NCI-H1092 (cell line): Measurements from ENCODE around the gene EPN1.
A peak's percentile ranks its signal among the peaks of the same experiment; 100 is the strongest.

Source experiments
- DNase-seq: peaks from one replicate; lab custom pipeline; 2025; lab: John Stamatoyannopoulos, UW

Gene EPN1

DNA sequence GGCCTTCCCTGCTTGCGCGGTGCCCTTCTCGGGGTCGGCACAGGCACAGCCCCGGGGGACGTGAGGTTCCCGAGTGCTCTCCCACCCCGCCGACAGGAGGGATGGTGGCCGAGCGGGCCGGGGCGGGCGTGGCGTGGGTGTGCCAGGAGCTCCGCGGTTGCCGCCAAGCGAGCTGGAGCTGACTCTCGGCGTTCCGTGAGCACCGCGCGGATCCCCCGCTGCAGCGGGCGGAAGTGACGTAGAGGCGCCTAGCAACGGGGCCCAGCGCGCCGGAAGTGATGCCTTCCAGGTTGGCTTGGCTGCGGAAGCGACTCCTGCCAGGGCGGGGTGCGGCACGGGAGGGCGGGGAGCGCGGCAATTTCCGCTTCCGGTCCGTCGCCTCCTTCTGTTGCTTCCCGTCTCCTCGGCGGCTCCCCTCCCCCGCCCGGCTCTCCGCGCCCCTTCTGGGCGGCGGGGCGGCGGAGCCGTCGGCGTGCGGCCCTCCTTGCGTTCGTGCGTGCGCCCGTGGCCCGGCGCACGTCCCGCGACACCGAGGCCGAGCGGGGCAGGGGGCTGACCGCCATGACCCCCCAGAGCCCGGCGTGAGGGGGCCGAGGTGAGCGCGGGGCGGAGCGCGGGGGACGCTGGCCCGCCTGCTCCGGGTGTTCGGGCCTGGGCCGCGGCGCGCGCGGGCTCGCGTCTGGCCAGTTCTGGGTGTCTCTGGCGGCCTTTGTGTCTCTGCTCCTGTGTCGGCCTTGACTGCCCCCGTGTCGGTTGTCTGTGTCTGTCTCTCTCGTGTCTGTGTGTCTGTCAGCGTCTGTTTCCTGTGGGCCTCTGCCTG is at the start of gene EPN1:
TSS of gene EPN1 (plus strand) at position 386 of the 820 bp plus-strand sequence. CDS start 3,402 bp downstream, outside the sequence.
- DNase-seq = peak; percentile 91

DNA sequence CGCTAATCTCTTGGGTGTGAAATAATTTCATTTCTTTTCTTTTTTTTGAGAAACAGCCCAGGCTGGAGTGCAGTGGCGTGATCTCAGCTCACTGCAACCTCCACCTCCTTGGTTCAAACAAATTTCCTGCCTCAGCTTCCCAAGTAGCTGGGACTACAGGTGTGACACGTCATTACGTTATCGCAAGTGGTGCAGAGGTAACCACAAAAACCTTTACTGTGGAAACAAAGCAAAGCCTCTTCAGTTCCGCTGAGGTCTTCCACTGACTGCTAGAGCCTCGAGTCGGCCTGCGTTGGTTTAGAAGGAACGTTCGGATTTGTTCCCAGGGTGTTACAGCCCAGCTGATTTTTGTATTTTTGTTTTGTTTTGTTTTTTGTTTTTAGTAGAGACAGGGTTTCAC is 48.7 kb upstream of the EPN1 start:
- no peak for DNase-seq

DNA sequence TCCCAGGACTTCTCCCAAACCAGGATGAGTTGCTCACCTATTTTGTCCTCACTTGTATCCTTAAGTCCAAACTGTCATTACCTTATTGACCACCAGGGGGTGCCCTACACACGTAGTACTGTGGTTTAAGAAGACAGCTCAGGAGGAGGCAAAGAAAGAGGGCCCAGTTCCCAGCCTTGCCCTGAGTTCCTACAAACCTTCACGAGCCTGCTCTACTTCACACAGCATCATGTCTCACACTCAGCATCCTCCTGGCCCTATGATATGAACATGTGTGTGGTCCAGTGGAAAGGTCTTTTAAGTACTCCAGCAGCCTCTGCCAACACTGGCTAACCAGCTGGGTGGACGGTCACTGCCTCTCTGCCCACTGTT is 42.6 kb upstream of the EPN1 start:
- DNase-seq = peak; percentile 81

DNA sequence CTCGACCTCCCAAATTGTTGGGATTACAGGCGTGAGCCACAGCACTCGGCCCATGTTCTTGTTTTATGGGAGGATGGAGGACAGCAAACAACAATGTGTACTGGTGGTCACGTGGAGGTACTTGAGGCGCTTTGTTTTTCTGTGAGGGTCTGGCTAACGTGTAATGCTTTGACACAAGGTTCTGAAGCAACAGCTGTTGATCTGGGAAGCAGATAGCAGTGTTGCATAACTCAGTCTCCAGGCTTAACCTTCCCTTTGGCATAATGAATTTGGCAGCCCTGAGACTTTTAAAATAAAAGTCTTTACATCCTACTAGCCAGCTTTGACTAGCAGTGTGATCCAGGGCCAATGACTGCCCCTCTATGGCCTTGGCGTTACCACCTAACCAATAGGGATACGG is 41.2 kb upstream of the EPN1 start:
- no peak for DNase-seq

DNA sequence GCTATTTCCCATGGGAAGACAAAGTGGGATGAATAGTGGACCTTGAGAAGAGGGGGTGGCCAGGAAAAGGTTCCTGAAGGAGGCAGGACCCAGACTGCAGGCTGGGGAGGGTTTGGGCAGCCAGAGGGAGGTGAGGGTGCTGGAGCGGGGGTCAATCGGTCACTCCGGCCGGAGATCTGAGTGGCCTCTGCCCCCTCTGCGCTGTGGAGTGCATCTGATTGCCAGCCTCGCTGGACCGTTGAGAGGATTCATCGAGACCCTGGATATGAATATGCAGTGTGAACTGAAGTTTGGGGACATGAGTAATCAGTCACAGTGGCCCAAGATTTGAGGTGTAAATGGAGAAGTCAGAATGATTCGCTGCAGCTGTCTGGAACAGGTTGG is 39.7 kb upstream of the EPN1 start:
- DNase-seq = no peak

DNA sequence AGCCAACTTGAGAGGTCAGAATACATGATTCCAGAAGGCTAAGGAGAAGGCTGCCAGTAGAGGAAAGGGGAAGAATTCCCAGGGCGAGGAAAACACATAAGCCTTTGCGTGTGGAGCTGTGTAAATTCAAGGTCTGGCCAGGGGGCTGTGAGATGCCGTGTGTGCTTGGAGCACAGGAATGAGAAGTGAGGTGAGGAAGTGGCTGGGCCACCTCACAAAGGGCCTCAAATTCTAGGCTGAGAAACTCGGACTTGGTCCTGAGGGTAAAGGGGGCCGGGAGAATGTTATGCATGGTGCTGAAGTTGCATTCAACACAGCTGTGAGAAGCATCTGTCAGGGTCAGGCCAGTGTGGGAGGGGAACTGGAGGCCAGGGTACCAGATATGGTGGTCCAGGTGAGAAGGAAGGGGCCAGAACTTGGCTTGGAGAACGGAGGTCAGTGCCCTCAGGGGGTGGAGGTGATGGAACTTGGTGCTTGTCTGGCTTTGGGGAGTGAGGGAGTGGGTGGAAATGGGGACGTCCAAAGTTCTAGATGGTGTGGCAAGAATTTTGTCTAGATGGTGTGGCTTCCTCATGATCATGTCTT is 39.1 kb upstream of the EPN1 start:
- no peak for DNase-seq

DNA sequence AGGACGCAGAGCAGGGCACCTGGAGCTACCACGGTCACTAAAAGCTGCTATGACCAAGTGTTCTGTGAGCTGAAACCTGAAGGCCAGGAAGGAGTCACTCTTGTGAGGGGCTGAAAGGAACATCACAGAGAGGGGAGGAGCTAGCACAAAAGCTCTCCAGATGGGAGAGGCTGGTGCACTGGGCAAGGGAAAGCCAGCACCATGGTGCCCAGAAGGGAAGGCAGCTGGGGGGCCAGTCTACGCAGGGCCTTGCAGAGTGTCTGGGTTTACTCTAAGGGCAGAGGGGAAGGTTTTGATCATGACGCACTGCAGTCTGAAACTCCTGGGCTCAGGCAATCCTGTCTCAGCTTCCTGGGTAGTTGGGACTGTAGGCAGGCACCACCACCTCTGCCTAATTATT is 38.3 kb upstream of the EPN1 start:
- no peak for DNase-seq

DNA sequence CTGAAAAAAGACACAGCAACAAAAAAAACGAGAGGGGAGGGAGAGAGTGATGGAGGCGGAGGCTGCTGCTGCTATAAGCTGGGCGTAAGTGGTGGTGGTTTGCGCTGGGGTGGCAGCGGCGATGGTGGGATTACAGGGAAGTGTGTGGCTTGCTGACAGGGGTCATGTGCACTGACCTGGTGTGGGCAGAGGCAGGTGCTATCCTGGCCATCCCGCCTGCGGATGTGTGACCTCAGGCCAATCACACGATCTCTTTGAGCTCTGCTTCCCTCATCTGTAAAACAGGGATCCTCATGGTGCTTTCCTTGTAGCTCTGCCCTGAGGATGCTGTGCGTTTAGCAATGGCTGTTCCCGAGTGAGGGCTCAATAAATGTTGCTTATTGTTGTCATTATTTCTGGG is 37.5 kb upstream of the EPN1 start:
- DNase-seq = no peak

DNA sequence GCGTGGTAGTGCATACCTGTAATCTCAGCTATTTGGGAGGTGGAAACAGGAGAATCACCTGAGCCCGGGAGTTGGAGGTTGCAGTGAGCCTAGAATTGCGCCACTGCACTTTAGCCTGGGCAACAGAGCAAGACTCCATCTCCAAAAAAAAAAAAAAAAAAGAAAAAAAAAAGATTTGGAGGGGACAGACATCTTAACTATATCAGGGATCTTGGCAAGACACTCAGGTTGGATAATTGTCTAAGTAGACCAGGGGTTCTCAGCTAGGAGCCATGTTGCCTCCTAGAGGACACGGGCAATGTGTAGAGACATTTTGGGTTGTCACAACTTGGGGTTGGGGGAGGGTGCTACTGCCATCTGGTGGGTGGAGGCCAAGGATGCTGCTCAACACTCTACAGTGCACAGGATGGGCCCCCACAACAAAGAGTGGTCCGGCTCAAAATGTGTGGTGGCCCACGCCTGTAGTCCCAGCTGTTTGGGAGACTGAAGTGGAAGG is 36.1 kb upstream of the EPN1 start:
- DNase-seq = no peak

DNA sequence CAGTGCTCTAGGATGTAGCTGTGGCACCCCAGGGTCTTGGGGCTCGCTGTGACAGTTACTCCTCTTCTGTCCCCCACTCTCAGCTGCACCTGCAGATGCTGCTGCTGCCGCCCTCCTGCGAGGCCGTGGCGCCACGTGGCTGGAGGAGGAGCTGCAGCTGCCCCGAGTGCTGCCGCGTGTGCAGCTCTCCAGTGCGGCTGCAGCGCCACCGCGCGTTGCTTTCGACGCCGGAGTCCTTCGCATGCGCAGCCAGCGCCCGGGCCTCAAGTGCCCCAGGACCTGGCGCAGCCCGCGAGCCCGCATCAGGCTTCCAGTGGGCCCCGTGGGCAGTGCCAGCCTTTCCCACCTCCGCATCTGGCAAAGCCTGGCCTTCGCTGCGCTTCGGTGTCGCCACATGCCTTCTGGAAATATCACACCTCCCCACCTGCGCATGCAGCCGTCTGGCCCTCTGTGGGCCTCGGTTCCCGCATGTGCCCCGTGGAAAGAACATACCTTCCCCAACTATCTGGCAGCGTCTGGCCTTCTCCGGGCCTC is 34.9 kb upstream of the EPN1 start:
- DNase-seq = peak; percentile 59

DNA sequence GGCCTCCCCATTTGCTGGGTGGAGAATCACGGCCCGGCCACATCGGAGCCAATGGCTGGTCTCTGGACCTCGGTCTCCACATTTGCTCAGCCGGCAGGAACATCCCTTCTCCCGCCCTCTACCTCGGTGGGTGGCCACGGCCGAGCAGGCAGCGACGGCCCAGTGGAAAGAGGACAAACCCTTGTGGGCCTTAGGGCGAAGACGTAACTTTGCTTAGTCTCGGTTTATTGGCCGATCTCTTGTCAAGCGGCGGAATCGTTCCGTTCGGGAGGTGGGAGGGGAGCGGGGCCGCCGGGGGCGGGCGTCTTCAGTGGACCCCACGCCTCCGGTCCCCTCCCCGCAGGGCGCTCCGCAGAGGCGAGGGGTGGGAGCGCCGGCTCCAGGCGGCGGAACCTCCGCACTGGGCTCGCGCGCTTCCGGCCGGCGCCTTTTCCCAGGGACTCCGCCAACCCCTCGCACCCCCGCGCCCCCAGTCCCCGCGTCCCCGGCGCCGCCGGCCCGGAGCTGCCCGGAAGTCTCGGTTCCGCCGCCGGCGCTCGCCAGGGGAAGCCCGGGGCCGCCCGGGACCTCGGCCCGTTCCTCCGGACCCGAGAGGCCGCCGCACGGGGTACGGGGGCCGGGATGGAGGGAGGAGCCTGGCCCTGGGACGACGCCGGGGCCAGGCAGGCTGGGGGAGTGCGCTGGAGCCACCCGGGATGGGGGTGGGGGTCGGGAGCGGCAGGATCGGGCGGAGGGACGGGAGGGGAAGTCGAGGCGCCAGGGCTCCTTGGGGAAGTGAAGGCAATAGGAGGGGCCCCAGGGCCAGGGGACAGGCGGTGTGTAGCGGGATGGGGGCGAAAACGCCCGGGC is 34.2 kb upstream of the EPN1 start, which contains the start of gene ZNF580:
TSS of gene ZNF580 (plus strand) at position 426 of the 849 bp plus-strand sequence. CDS start 1,507 bp downstream, outside the sequence.
- DNase-seq = no peak

DNA sequence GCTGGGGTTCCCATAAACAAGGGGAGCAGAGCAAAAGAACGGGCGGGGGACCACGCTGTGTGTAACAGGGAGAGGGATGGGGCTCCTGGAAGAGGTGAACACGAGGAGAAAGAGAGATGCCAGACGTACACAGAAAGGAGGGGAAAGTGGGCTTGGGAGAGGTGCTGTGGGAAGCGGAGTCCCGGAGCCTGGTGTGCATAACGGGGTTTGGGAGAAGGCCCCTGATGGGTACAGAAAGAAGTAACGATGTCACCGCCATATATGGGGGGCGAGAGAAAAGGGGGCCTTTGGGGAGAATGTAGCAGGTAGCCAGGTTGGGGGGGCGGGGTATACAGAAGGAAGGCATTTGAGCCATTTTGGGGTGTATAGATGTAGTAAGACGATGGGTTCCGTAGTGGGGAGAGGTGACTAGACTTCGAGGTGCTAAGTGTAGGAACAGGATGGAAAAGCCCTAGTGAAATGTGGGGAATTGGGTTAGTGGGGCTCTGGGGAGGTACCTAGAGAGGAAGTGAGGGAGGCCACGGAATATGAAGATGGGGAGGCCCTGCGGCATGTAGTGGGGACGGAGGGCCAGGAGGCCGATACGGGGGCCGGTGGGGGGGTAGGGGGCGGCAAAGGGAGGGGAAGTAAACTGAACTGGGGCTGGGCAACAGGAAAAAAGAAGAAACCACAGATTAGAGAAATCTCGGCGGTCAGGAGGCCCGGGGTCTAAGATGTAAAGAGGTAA is 33.4 kb upstream of the EPN1 start:
- DNase-seq = no peak

DNA sequence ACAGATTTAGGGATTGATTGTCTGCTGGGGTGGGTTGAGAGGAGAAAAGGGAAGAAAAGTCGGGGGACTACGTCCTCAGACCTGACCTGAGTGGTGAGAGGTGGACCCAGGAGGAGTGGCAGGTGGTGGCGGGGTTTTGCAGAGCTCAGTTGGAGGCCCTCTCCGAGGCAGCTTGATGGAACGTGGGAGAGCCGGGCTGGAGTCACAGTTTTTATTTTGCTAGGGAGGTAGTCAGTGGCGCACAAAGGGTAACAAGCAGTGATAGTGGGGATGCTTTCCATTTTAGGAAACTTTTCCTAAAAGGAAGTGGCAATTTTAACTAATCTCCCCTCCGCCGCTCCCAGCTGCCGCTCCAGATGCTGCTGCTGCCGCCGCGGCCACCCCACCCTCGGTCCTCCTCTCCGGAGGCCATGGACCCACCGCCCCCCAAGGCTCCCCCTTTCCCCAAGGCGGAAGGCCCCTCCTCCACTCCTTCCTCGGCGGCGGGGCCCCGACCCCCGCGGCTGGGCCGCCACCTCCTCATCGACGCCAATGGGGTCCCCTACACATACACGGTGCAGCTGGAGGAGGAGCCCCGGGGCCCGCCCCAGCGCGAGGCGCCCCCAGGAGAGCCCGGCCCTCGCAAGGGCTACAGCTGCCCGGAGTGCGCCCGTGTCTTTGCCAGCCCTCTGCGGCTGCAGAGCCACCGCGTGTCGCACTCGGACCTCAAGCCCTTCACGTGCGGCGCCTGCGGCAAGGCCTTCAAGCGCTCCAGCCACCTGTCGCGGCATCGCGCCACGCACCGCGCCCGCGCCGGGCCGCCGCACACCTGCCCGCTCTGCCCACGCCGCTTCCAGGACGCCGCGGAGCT is 32.6 kb upstream of the EPN1 start:
- DNase-seq = no peak

DNA sequence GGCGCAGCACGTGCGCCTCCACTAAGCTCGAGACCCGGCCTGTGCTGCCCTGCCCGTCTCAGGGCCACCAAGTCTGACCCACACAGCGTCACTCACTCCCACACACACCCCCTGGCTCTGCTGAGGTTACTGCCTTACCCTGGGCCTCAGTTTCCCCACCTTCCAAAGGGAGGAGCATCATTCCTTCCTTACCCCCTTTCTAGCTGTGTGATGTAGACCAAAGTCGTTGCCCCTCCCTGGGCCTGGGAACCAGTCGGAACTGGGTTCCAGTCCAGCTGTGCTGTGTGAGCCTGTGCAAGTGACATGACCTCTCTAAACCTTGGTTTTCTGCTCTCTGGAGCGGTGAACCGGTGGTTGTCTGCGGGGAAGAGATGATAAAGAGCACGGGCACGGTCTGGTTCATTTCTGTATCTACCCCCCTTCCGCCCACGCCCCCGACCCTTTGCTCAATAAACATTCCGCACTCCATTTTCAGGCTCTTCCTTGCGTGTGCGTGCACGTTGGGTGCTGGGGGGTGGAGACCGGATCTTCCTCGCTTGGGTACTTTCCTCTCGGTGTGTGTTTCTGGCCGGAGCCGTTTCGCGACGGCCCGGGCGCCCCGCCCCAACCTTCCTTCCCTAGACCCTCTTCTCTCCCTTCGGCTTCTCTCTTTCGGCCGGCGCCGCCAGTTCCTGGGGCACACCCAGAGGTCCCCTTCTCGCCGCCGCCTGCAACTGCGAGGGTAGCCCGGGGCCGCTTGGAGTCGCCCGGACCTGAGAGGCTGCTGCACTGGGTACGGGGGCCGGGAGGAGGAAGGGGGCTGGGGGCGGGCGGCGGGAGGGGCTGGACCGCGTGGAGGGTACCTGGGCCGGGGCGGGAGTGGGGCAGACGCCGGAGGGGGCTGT is 31.8 kb upstream of the EPN1 start, which contains the start of gene ZNF581:
TSS of gene ZNF581 (plus strand) at position 647 of the 884 bp plus-strand sequence. CDS start 923 bp downstream, outside the sequence.
- no peak for DNase-seq

DNA sequence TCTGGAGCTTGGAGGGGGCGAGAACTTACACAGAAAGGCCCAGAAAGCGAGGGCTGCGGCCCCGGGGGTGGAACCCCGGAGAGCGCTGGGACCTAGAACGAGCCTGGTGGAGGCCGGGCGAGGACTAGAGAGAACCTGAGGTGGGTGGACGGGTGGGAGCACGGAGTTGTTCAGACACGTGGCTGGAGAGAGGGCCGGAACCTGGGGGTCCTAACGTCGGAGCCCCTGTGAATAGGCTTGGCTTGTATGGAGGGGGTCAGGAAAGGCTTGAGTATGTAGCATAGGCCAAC is 31.2 kb upstream of the EPN1 start:
- DNase-seq = no peak

DNA sequence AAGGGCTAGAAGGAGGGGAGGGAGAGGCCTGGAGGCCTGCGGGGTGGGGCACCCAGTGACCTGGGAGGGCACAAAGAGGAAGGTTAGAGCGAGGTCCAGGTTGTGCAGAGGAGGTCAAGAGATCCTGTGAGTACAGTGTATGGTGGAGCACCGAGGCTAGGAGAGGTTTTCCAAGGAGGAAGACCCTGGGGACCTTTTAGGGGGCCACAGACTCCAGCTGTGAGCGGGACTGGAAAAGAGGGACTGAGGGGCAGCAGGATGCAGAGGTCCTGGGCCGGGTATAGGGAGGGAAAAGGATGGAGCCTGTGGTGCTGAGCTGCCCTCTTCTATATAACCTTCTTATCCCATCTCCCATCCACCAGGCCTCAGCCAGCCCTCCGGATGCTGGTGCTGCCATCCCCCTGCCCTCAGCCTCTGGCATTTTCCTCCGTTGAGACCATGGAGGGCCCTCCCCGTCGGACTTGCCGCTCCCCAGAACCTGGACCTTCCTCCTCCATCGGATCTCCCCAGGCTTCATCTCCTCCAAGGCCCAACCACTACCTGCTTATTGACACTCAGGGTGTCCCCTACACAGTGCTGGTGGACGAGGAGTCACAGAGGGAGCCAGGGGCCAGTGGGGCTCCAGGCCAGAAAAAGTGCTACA is 30.7 kb upstream of the EPN1 start:
- no peak for DNase-seq

DNA sequence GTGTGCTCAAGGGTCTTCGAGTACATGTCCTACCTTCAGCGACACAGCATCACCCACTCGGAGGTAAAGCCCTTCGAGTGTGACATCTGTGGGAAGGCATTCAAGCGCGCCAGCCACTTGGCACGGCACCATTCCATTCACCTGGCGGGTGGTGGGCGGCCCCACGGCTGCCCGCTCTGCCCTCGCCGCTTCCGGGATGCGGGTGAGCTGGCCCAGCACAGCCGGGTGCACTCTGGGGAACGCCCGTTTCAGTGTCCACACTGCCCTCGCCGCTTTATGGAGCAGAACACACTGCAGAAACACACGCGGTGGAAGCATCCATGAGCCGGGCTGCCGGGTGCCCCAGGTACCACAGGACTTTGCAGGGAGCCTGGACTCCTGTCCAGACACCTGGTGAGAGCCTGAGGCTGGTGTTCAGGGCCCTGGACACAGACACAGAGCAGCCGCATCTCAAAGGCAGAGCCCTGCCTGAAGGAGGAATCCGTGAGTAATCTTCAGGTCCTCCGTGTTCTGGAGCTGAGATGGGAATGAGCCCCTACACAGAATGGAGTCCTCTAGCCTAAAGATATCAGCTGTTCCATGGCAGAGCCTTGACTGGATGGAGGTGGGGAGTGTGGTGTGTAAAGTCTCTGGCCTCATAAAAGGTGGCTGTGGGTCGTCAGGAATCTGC is 30.0 kb upstream of the EPN1 start:
- DNase-seq = no peak

DNA sequence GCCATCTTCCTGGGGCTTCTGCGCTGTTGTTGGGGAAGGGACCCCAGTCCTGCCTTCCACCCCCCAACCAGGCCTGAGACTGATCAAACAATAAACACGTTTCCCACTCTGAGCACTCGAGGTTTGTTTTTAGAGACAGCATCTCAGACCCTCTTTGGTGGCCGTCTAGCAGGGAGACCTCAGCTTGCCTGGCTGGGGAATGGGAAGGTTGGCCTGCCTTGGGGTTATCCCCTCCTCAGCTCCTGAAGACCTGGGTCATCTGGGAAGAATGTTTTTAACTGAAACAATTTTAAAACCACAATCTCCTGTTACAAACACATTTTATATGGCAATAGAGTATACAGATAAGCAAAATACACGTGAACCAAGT is 29.5 kb upstream of the EPN1 start:
- no peak for DNase-seq
